Astrocyte (in vitro differentiated cells and primary cell): ENCODE results near the gene C9orf50. TPM values are rescaled to one million over a fixed set of nuclear protein-coding genes. Genes with fewer than 3 reads are reported as not detected.

Source experiments
- DNase-seq: peaks from one replicate; pipeline ENCODE4 v3.0.0-alpha.2; 2010; ENCODE audit warnings: low read depth
- FAIRE-seq: peaks from 2 replicates; lab custom pipeline; 2011; peaks lifted over from hg19 to GRCh38; lab: Jason Lieb, UNC
- H2AFZ ChIP-seq: 2 replicates; pipeline ENCODE4 v1.6.0; 2012; ENCODE audit warnings: low read depth, low read length, inconsistent platforms
- H3K27ac ChIP-seq: 2 replicates; pipeline ENCODE4 v1.5.1; 2011; ENCODE audit warnings: low read depth, low read length, inconsistent platforms
- H3K27me3 ChIP-seq: 2 replicates; pipeline ENCODE4 v1.6.0; 2011; ENCODE audit warnings: low read length, inconsistent platforms; ENCODE audit not compliant: insufficient read depth
- H3K36me3 ChIP-seq: 2 replicates; pipeline ENCODE4 v1.5.1; 2011; ENCODE audit warnings: low read length, inconsistent platforms; ENCODE audit not compliant: insufficient read depth
- H3K4me1 ChIP-seq: 2 replicates; pipeline ENCODE4 v1.5.1; 2011; ENCODE audit warnings: low read length, inconsistent platforms; ENCODE audit not compliant: insufficient read depth
- H3K4me2 ChIP-seq: 2 replicates; pipeline ENCODE4 v1.6.0; 2012; ENCODE audit warnings: low read length, inconsistent platforms
- H3K4me3 ChIP-seq: 2 replicates; pipeline ENCODE4 v1.5.1; 2011; ENCODE audit warnings: low read depth, mild to moderate bottlenecking, low read length, inconsistent platforms; ENCODE audit not compliant: insufficient read depth
- H3K79me2 ChIP-seq: 2 replicates; pipeline ENCODE4 v1.6.0; 2012; ENCODE audit warnings: mild to moderate bottlenecking, low read length, inconsistent platforms; ENCODE audit not compliant: insufficient read depth
- H3K9ac ChIP-seq: 2 replicates; pipeline ENCODE4 v1.6.0; 2012; ENCODE audit warnings: mild to moderate bottlenecking, low read length, inconsistent platforms
- H3K9me3 ChIP-seq: 2 replicates; pipeline ENCODE4 v1.5.1; 2012; ENCODE audit warnings: low read depth, mild to moderate bottlenecking, low read length, inconsistent platforms; ENCODE audit not compliant: insufficient read depth
- H4K20me1 ChIP-seq: 2 replicates; pipeline ENCODE4 v1.6.0; 2012; ENCODE audit warnings: low read length, inconsistent platforms; ENCODE audit not compliant: insufficient read depth
- H3K27ac Mint-ChIP-seq: one replicate; pipeline ENCODE4 v1.8.0; 2021; ENCODE audit warnings: mild to moderate bottlenecking, mixed read lengths; ENCODE audit not compliant: unreplicated experiment
- H3K27me3 Mint-ChIP-seq: one replicate; pipeline ENCODE4 v1.8.0; 2021; ENCODE audit warnings: low read depth, mixed read lengths; ENCODE audit not compliant: unreplicated experiment
- H3K36me3 Mint-ChIP-seq: one replicate; pipeline ENCODE4 v1.8.0; 2021; ENCODE audit warnings: low read depth, mixed read lengths; ENCODE audit not compliant: unreplicated experiment
- H3K4me1 Mint-ChIP-seq: one replicate; pipeline ENCODE4 v1.8.0; 2021; ENCODE audit warnings: low read depth, mixed read lengths; ENCODE audit not compliant: unreplicated experiment
- H3K4me3 Mint-ChIP-seq: one replicate; pipeline ENCODE4 v1.8.0; 2021; ENCODE audit warnings: mild to moderate bottlenecking, moderate library complexity, mixed read lengths; ENCODE audit not compliant: unreplicated experiment
- H3K9me3 Mint-ChIP-seq: one replicate; pipeline ENCODE4 v1.8.0; 2021; ENCODE audit warnings: mild to moderate bottlenecking, mixed read lengths; ENCODE audit not compliant: unreplicated experiment
- EZH2 ChIP-seq: IDR thresholded peaks from 2 replicates; pipeline ENCODE4 v1.6.1; 2012; ENCODE audit warnings: mild to moderate bottlenecking, low read length, inconsistent platforms; ENCODE audit not compliant: insufficient read depth
- total RNA-seq: library from RNA; stranded (reverse); gene quantifications from 2 replicates; pipeline ENCODE4 v1.2.1, GENCODE V29; 2021
- TF ChIP-seq, protein P1 (sequence below): IDR thresholded peaks from 2 replicates; pipeline ENCODE4 v1.5.1; 2011; ENCODE audit warnings: low read depth, mild to moderate bottlenecking, inconsistent platforms, low read length, moderate library complexity; ENCODE audit not compliant: insufficient read depth

The C9orf50 gene
- total RNA-seq, 1 donor from 2014 or later: 0.41 TPM

DNA sequence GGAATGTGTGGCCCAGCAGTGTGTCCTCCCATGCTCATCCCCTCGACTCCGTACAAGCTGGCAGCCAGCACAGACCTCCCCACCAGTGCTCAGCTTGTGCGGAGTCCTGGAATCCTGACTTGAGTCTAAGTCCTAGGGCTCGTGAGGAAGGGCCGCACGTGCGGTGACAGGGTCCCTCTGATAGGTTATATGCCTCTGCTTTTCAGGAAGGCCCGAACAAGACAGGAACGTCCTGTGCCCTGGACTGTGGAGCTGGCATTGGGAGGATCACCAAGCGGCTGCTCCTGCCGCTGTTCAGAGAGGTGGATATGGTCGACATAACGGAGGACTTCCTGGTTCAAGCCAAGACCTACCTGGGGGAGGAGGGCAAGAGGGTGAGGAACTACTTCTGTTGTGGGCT, 12.9 kb upstream of the C9orf50 start:
- no peak overlapping the region for H3K27ac ChIP-seq
- DNase-seq (no peak), FAIRE-seq (no peak)
- no peak for TF ChIP-seq EZH2
- TF ChIP-seq, protein P1, sequence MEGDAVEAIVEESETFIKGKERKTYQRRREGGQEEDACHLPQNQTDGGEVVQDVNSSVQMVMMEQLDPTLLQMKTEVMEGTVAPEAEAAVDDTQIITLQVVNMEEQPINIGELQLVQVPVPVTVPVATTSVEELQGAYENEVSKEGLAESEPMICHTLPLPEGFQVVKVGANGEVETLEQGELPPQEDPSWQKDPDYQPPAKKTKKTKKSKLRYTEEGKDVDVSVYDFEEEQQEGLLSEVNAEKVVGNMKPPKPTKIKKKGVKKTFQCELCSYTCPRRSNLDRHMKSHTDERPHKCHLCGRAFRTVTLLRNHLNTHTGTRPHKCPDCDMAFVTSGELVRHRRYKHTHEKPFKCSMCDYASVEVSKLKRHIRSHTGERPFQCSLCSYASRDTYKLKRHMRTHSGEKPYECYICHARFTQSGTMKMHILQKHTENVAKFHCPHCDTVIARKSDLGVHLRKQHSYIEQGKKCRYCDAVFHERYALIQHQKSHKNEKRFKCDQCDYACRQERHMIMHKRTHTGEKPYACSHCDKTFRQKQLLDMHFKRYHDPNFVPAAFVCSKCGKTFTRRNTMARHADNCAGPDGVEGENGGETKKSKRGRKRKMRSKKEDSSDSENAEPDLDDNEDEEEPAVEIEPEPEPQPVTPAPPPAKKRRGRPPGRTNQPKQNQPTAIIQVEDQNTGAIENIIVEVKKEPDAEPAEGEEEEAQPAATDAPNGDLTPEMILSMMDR: no peak
- Mint-ChIP-seq H3K27me3 (no peaks in the 10 kb centered on the region), H3K4me1 (peaks cover 29% of the 10 kb centered on the region), H3K27ac (no peak overlapping the region), H3K4me3 (no peak overlapping the region), H3K36me3 (peaks cover 18% of the 10 kb centered on the region), H3K9me3 (no peaks in the 10 kb centered on the region)
- no peak overlapping the region for H3K9ac ChIP-seq
- H3K4me1 ChIP-seq: peaks cover 24% of the 10 kb centered on the region
- H3K79me2 ChIP-seq: peaks cover 92% of the 10 kb centered on the region
- H3K9me3 ChIP-seq: no peaks in the 10 kb centered on the region
- H3K4me2 ChIP-seq: no peak overlapping the region
- no peaks in the 10 kb centered on the region for H3K27me3 ChIP-seq
- H3K36me3 ChIP-seq: peaks cover 26% of the 10 kb centered on the region
- peaks cover 91% of the 10 kb centered on the region for H4K20me1 ChIP-seq
- no peak overlapping the region for H2AFZ ChIP-seq
- H3K4me3 ChIP-seq: no peak overlapping the region

GRCh38 chr9:129633207-129633606, 12.3 kb upstream of the C9orf50 start:
- H3K9me3 ChIP-seq: no peaks in the 10 kb centered on the region
- H3K4me1 ChIP-seq: peaks cover 30% of the 10 kb centered on the region
- no peak for DNase-seq
- Mint-ChIP-seq H3K36me3 (peaks cover 17% of the 10 kb centered on the region), H3K4me1 (peaks cover 35% of the 10 kb centered on the region), H3K27me3 (no peaks in the 10 kb centered on the region), H3K27ac (no peak overlapping the region), H3K9me3 (no peaks in the 10 kb centered on the region), H3K4me3 (peak overlapping the region; percentile 35)
- H4K20me1 ChIP-seq: peaks cover 91% of the 10 kb centered on the region
- H3K9ac ChIP-seq: no peak overlapping the region
- no peak overlapping the region for H3K4me3 ChIP-seq
- no peak overlapping the region for H2AFZ ChIP-seq
- peaks cover 92% of the 10 kb centered on the region for H3K79me2 ChIP-seq
- no peak for FAIRE-seq
- TF ChIP-seq, protein P1: no peak
- TF ChIP-seq EZH2: no peak
- H3K36me3 ChIP-seq: peaks cover 21% of the 10 kb centered on the region
- H3K27me3 ChIP-seq: no peaks in the 10 kb centered on the region
- no peak overlapping the region for H3K27ac ChIP-seq
- no peak overlapping the region for H3K4me2 ChIP-seq

GRCh38 chr9:129632460-129632859, 11.6 kb upstream of the C9orf50 start:
- peaks cover 43% of the 10 kb centered on the region for H3K4me1 Mint-ChIP-seq
- Histone ChIP-seq H3K4me1 (peaks cover 37% of the 10 kb centered on the region), H3K36me3 (peaks cover 18% of the 10 kb centered on the region), H3K27ac (no peak overlapping the region), H3K9ac (peak overlapping the region; percentile 20), H4K20me1 (peaks cover 92% of the 10 kb centered on the region), H3K27me3 (no peaks in the 10 kb centered on the region), H3K4me2 (peak overlapping the region; percentile 65), H3K4me3 (no peak overlapping the region), H2AFZ (no peak overlapping the region), H3K9me3 (no peaks in the 10 kb centered on the region), H3K79me2 (peaks cover 94% of the 10 kb centered on the region)
- no peak for TF ChIP-seq EZH2
- TF ChIP-seq, protein P1: no peak
- peaks cover 18% of the 10 kb centered on the region for H3K36me3 Mint-ChIP-seq
- H3K9me3 Mint-ChIP-seq: no peaks in the 10 kb centered on the region
- H3K27me3 Mint-ChIP-seq: no peaks in the 10 kb centered on the region
- no peak overlapping the region for H3K4me3 Mint-ChIP-seq
- no peak for DNase-seq
- FAIRE-seq: no peak
- H3K27ac Mint-ChIP-seq: no peak overlapping the region
